ENCODE measurements around the gene EXOC3.

DNA sequence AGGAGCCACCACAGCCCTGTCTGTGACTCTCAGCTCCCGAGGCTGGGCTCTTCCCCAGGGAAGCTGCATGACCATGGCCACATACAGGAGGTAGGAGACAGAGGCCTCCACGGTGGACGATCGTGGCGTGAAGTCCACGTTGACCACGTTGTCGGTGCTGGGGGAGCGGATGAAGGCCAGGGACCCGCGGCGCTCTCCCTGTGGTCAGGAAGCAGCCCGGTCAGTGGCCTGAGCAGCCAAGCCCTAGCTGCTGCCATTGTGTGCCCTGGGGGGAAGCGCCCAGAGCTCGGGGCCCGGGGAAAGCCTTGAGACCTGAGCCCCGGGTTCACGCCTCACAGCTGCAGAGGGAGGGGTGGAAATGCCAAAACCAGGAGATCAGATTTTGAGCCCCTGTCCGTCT lies 34.3 kb downstream of the EXOC3 start:
- TF ChIP-seq CTCF (IDR thresholded peaks at IDR 0.05; ENCODE audit: poor library complexity, severe bottlenecking), result no peak
- TF ChIP-seq EP300 (conservative IDR thresholded peaks at IDR 0.05; ENCODE audit: poor library complexity, severe bottlenecking), result no peak

Data from neural cell (in vitro differentiated cells).